ENCODE data around the gene PRAMEF33. TPM values are rescaled to one million over a fixed set of nuclear protein-coding genes. Genes with fewer than 3 reads are reported as not detected.
"Not testable (repeated sequence)": the region's sequence is repeated elsewhere in the genome, so short reads cannot be mapped to it uniquely, and the experiment has no call there.

PRAMEF33 gene
- total and polyA plus RNA-seq, 2 experiments from 2014 or later, result not detected

GRCh38 chr1:13356774-13357173 lies 53.4 kb downstream of the PRAMEF33 start:
- not testable (repeated sequence) for H3K9me2 ChIP-seq (replicated peaks; ENCODE audit: insufficient read depth); H3K36me3 ChIP-seq (replicated peaks; ENCODE audit: insufficient read depth, low read depth); H3K9me3 ChIP-seq (ENCODE audit: low read depth); H4K20me1 ChIP-seq (ENCODE audit: insufficient read depth, poor library complexity, severe bottlenecking); H3K4me1 ChIP-seq (ENCODE audit: insufficient read depth); H2AFZ ChIP-seq; H3K4me2 ChIP-seq; H3K79me2 ChIP-seq; H3K27me3 ChIP-seq; H3K4me3 ChIP-seq; H3K27ac ChIP-seq
- TF ChIP-seq, protein P1, sequence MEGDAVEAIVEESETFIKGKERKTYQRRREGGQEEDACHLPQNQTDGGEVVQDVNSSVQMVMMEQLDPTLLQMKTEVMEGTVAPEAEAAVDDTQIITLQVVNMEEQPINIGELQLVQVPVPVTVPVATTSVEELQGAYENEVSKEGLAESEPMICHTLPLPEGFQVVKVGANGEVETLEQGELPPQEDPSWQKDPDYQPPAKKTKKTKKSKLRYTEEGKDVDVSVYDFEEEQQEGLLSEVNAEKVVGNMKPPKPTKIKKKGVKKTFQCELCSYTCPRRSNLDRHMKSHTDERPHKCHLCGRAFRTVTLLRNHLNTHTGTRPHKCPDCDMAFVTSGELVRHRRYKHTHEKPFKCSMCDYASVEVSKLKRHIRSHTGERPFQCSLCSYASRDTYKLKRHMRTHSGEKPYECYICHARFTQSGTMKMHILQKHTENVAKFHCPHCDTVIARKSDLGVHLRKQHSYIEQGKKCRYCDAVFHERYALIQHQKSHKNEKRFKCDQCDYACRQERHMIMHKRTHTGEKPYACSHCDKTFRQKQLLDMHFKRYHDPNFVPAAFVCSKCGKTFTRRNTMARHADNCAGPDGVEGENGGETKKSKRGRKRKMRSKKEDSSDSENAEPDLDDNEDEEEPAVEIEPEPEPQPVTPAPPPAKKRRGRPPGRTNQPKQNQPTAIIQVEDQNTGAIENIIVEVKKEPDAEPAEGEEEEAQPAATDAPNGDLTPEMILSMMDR (IDR thresholded peaks at IDR 0.05; ENCODE audit: poor library complexity), result peak; percentile 67
- WGBS (ENCODE audit: low lambda C conversion rate, missing lambda C conversion rate), result 2% methylated on average over 5 of the region's 5 CpGs
- peak; percentile 61 for DNase-seq (ENCODE audit: low spot score)

Small RNA genes within 50 kb of the gene (small RNA-seq; reads per million reads assigned to genes)
- not detected for gene RNU6-771P

Other genes starting within 250 kb of the PRAMEF33 start
- gene PRAMEF27, start 247.0 kb upstream of the PRAMEF33 start, total RNA-seq, result not detected in 2 replicates
- gene PRAMEF27, start 247.0 kb upstream of the PRAMEF33 start, polyA plus RNA-seq, result not detected in 2 replicates
- gene HNRNPCL3, start 242.8 kb upstream of the PRAMEF33 start, total RNA-seq, result not detected in 2 replicates
- gene HNRNPCL3, start 242.8 kb upstream of the PRAMEF33 start, polyA plus RNA-seq, result not detected in 2 replicates
- gene PRAMEF25, start 232.8 kb upstream of the PRAMEF33 start, total RNA-seq, result not detected in 2 replicates
- not detected in 2 replicates for gene PRAMEF25, start 232.8 kb upstream of the PRAMEF33 start, polyA plus RNA-seq
- not detected in 2 replicates for gene HNRNPCL2, start 186.7 kb upstream of the PRAMEF33 start, total RNA-seq
- gene HNRNPCL2, start 186.7 kb upstream of the PRAMEF33 start, polyA plus RNA-seq, result not detected in 2 replicates
- gene PRAMEF26, start 147.5 kb upstream of the PRAMEF33 start, total RNA-seq, result not detected in 2 replicates
- gene PRAMEF26, start 147.5 kb upstream of the PRAMEF33 start, polyA plus RNA-seq, result not detected in 2 replicates
- not detected in 2 replicates for gene HNRNPCL4, start 137.9 kb upstream of the PRAMEF33 start, total RNA-seq
- not detected in 2 replicates for gene HNRNPCL4, start 137.9 kb upstream of the PRAMEF33 start, polyA plus RNA-seq
- not detected in 2 replicates for gene PRAMEF9, start 131.7 kb upstream of the PRAMEF33 start, total RNA-seq
- gene PRAMEF9, start 131.7 kb upstream of the PRAMEF33 start, polyA plus RNA-seq, result not detected in 2 replicates
- not detected in 2 replicates for gene PRAMEF13, start 102.1 kb upstream of the PRAMEF33 start, total RNA-seq
- gene PRAMEF13, start 102.1 kb upstream of the PRAMEF33 start, polyA plus RNA-seq, result not detected in 2 replicates
- gene PRAMEF18, start 77.4 kb upstream of the PRAMEF33 start, total RNA-seq, result not detected in 2 replicates
- not detected in 2 replicates for gene PRAMEF18, start 77.4 kb upstream of the PRAMEF33 start, polyA plus RNA-seq
- gene PRAMEF5, start 49.3 kb upstream of the PRAMEF33 start, total RNA-seq, result not detected in 2 replicates
- gene PRAMEF5, start 49.3 kb upstream of the PRAMEF33 start, polyA plus RNA-seq, result not detected in 2 replicates
- gene PRAMEF8, start 18.4 kb upstream of the PRAMEF33 start, total RNA-seq, result not detected in 2 replicates
- not detected in 2 replicates for gene PRAMEF8, start 18.4 kb upstream of the PRAMEF33 start, polyA plus RNA-seq
- not detected in 2 replicates for gene PRAMEF15, start 12.0 kb downstream of the PRAMEF33 start, total RNA-seq
- not detected in 2 replicates for gene PRAMEF15, start 12.0 kb downstream of the PRAMEF33 start, polyA plus RNA-seq
- gene PRAMEF14, start 43.6 kb downstream of the PRAMEF33 start, total RNA-seq, result not detected in 2 replicates
- not detected in 2 replicates for gene PRAMEF14, start 43.6 kb downstream of the PRAMEF33 start, polyA plus RNA-seq
- gene PRAMEF19, start 68.4 kb downstream of the PRAMEF33 start, total RNA-seq, result not detected in 2 replicates
- gene PRAMEF19, start 68.4 kb downstream of the PRAMEF33 start, polyA plus RNA-seq, result not detected in 2 replicates
- not detected in 2 replicates for gene PRAMEF17, start 86.1 kb downstream of the PRAMEF33 start, total RNA-seq
- not detected in 2 replicates for gene PRAMEF17, start 86.1 kb downstream of the PRAMEF33 start, polyA plus RNA-seq
- not detected in 2 replicates for gene PRAMEF20, start 106.9 kb downstream of the PRAMEF33 start, total RNA-seq
- not detected in 2 replicates for gene PRAMEF20, start 106.9 kb downstream of the PRAMEF33 start, polyA plus RNA-seq
- 3.8 and 7.5 TPM in 2 replicates for gene LRRC38, start 210.5 kb downstream of the PRAMEF33 start, total RNA-seq
- gene LRRC38, start 210.5 kb downstream of the PRAMEF33 start, polyA plus RNA-seq, result 14.0 and 26.7 TPM in 2 replicates